KG1 (cell line): ENCODE data around the gene ALDH1A3.

Experiments
- DNase-seq: peaks from one replicate; lab custom pipeline; 2025; lab: John Stamatoyannopoulos, UW

ALDH1A3 gene

GRCh38 chr15:100859970-100860828, 19.4 kb upstream of the ALDH1A3 start:
- no peak for DNase-seq

GRCh38 chr15:100860829-100861510, 18.7 kb upstream of the ALDH1A3 start:
- DNase-seq = no peak

GRCh38 chr15:100861511-100861991, 18.1 kb upstream of the ALDH1A3 start:
- no peak for DNase-seq

- DNase-seq = no peak
Observed at GRCh38 chr15:100862162-100862561, 17.5 kb upstream of the ALDH1A3 start.

- no peak for DNase-seq
Observed at GRCh38 chr15:100863075-100863795, 16.4 kb upstream of the ALDH1A3 start.

GRCh38 chr15:100863796-100864267, 15.8 kb upstream of the ALDH1A3 start:
- no peak for DNase-seq

- no peak for DNase-seq
Observed at GRCh38 chr15:100866386-100867330, 13.0 kb upstream of the ALDH1A3 start.

GRCh38 chr15:100867433-100867832, 12.2 kb upstream of the ALDH1A3 start:
- no peak for DNase-seq

GRCh38 chr15:100869151-100869999, 10.3 kb upstream of the ALDH1A3 start:
- no peak for DNase-seq

- DNase-seq = peak; percentile 28
Observed at GRCh38 chr15:100873029-100873677, 6.5 kb upstream of the ALDH1A3 start.

GRCh38 chr15:100875495-100875894, 4.1 kb upstream of the ALDH1A3 start:
- no peak for DNase-seq

- no peak for DNase-seq
Observed at GRCh38 chr15:100875976-100876375, 3.7 kb upstream of the ALDH1A3 start.

GRCh38 chr15:100877551-100877950, 2.1 kb upstream of the ALDH1A3 start:
- no peak for DNase-seq

- DNase-seq = no peak
Observed at GRCh38 chr15:100878130-100878529, 1.5 kb upstream of the ALDH1A3 start.

- no peak for DNase-seq
Observed at GRCh38 chr15:100878648-100879047, 983 bp upstream of the ALDH1A3 start.

GRCh38 chr15:100879061-100879463, 569 bp upstream of the ALDH1A3 start:
- DNase-seq = no peak

- DNase-seq = no peak
Observed at GRCh38 chr15:100880139-100880896, 687 bp downstream of the ALDH1A3 start.

GRCh38 chr15:100880897-100881242, 1.2 kb downstream of the ALDH1A3 start:
- no peak for DNase-seq
